Measurements from ENCODE around the gene MYL4.
"Not testable (repeated sequence)": the region's sequence is repeated elsewhere in the genome, so short reads cannot be mapped to it uniquely, and the experiment has no call there.

MYL4 gene

DNA sequence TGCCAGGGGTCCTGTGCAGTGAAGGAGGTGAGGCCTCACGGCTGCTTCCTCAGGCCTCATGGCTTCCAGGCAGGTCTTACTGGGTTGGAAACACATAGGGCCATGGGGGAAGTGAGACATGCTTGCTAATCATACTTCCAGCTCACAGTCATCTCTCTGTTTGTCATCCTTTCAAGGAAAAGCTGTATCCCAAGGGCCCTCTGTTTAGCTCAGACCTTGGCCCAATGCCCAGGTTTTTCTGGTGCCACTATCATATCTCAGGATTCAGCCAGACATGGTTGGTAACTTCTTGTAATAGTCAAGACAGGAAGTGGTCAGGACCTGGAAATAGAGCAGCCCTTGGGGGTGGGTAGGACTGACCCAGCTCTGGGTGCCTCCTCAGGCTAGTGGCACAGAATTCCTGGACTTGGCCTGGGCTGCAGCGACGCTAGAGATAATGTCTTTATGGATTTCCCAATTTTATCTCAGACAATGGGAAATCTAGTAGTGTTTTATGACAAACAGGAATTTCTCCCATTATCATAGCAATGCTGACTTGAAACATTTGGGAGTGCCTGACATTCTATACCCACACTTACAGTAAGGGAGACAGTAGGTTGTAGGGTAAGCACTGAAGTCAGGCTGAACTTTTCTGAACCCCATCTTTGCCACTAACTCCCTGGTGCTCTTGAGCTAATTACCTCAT, 31.0 kb downstream of the MYL4 start:
- no peak for DNase-seq (ENCODE audit: low read depth in 2 of 2, low spot score in 1 of 2)

DNA sequence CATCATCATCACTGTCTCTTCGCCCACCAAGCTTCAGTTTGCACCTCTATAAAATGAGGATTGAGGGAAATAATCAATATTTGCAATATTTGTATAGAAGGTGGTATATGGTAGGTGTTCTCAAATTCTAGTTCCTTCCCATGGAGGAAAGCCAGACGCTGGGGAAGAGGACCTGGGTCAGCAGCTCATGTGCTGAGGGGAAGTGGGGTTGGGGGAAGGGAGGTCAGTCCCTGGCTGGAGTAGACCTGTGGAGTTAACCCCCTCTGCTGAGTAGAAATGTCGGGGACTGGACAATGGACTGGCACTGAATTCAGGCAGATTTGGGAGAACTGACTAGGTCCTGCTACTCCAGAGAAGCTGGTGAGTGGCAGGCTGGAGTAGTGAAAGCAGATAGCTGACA, 31.7 kb downstream of the MYL4 start:
- no peak for DNase-seq (ENCODE audit: low read depth in 2 of 2, low spot score in 1 of 2)

DNA sequence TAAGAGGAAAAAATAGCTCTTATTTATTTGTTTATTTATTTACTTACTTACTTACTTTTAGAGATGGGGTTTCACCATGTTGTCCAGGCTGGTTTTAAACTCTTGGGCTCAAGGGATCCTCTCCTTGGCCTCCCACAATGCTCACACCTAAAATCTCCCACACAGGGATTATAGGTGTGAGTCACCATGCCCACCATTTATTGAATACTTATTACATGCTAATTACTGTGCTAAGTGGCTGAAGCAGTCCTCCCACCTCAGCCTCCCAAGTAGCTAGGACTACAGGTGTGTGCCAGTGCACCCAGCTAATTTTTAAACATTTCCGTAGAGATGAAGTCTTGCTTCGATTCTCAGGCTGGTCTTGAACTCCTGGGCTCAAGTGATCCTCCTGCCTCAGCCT, 33.5 kb downstream of the MYL4 start:
- DNase-seq (ENCODE audit: low read depth in 2 of 2, low spot score in 1 of 2) = no peak

- DNase-seq (ENCODE audit: low read depth in 2 of 2, low spot score in 1 of 2) = no peak
These were observed 34.8 kb downstream of the MYL4 start for GRCh38 chr17:47243737-47244598.

DNA sequence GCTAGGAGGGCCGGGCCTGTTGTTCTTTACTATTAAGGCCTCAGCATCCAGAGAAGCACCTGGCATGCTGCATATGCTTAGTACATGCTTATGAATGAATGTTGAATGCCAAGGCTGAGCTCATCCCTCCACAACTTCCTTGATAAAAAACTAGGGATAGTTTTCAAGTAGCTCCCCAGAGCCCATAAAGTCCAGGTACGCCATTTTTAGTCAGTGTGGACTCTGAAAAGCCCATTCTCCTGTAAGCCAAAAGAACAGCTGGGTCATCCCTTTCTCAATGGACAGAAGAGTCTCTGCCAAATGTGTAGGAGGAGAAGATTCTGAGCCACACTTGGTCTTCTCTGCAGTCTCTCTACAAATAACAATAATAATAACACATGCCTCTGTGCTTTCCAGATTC, 35.5 kb downstream of the MYL4 start:
- no peak for DNase-seq (ENCODE audit: low read depth in 2 of 2, low spot score in 1 of 2)

DNA sequence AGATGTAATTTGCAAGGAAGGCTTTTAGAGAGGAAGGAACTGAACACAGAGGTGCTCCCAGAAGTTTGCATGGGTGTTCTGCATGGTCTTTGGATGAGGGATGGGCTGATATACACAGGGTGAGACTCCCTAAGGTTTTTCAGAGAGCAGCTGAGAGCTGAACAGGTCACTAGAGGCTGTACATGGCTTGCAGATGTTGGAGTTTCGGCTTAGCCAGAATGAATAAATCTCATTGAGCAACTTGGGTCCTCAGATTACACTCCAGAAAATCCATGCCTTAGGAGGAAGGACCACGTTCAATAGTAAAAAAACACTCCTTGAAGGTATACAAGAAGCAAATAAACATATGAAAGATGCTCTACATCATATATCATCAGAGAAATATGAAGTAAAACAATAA, 37.0 kb downstream of the MYL4 start:
- DNase-seq (ENCODE audit: low read depth in 2 of 2, low spot score in 1 of 2) = no peak

DNA sequence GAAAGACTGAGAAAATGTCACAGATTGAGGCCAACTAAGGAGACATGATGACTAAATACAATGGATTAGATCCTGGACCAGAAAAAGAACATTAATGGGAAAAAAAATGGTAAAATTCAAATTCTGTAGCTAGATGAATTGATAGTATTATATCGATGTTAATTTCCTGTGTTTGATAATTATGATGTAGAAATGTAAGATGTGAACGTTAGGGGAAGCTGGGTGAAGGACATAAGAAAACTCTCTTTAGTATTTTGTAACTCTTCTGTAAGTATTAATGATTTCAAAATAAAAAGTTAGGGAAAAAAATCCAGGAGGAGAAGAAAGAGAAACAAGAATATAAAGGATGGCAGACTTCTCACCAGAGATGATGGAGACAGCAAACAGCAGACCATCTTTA, 41.7 kb downstream of the MYL4 start:
- no peak for DNase-seq (ENCODE audit: low read depth in 2 of 2, low spot score in 1 of 2)

DNA sequence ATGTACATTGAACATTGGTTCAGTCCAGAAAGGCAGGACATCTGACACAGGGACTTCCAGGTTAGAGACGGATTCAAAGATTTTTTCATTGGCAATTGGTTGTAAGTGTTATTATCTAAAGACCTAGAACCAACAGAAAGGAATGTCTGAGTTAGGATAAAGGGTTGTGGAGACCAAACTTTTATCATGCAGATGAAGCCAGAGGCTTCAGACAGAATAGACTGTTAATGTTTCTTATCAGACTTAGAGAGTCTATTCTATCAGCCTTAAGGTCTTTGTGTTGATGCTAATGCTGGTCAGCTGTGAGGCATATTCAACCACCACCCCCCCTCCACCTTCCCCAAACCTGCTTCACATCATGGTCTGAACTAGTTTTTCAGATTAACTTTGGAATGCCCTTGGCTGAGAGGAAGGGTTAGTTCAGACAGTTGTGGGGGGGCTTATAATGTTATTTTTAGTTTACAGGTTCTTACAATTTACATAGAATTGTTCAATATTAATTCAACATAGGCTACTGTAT, 42.3 kb downstream of the MYL4 start:
- no peak for DNase-seq (ENCODE audit: low read depth in 2 of 2, low spot score in 1 of 2)

- DNase-seq (ENCODE audit: low read depth in 2 of 2, low spot score in 1 of 2) = no peak
These were observed 43.1 kb downstream of the MYL4 start for GRCh38 chr17:47252209-47252608.

DNA sequence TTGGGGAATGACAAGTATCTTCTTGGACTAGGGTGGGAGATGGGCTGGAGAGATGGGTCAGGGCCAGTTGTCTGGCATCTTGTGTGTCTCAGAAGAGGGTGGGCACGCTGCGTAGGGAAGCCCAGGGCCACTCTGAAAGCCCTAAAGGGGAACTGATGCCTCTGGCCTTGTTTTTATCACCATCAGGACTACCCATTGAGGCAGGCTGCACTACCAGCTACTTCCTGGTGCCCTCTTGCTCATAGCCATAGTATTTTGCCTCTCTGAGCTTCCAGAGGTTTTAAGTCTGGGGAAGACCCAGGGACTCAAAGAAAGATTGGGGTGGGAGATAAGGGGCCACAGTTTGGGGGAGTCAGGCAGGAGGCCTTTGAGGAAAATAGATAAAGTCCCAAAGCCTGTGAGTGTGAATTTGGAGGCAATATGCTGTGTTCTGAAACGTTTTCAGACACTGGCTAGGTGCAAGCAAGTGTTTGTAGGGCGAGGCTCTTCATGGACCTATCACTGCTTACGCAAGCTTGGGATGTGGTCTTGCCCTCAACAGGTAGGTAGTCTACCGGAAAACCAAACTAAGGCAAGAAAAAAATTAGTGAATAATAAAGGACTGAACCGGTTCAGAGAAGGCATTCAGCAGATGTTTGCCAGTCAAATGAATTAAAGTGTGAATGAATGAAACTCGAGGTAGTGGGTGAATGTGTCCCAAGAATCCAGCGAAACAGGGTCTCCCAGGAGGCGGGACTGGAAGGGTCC, 43.8 kb downstream of the MYL4 start:
- DNase-seq (ENCODE audit: low read depth in 2 of 2, low spot score in 1 of 2) = no peak

DNA sequence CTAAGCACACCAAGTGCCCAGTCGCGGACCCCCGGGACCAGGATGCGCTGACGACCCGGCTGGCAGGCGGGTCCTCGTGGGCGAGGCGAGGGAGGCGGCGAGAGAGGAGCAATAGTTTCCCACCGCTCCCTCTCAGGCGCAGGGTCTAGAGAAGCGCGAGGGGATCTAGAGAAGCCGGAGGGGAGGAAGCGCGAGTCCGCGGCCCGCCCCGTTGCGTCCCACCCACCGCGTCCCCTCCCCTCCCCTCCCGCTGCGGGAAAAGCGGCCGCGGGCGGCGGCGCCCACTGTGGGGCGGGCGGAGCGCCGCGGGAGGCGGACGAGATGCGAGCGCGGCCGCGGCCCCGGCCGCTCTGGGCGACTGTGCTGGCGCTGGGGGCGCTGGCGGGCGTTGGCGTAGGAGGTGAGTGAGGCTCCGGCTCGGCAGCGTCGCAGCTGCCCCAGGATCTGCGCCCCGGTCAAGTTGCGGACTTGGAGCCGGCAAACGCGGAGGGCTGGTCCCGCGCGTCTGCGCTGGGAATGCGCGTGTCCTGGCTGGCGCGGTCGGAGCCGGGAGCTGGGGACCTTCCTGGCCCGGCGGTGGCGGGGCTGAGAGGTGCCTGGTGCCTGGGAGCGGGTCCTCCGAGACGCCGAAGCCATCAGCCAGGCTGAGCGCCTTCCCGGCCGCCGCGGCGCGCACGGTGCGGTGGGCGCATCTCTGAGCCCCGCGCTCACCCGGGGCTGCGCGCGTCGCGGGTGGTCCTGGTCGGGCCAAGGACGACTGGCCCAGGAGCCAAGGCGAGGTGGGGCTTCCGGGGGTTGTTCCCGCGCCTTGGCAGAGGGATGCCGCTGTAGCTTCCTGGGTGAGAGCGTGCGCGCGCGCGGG, 44.6 kb downstream of the MYL4 start, which contains the start of gene ITGB3:
TSS of gene ITGB3 (plus strand) at position 287 of the 862 bp plus-strand sequence. CDS start at position 322, 35 bp downstream.
- peak in 1 of 2 donors; percentile 21 for DNase-seq (ENCODE audit: low read depth in 2 of 2, low spot score in 1 of 2)

DNA sequence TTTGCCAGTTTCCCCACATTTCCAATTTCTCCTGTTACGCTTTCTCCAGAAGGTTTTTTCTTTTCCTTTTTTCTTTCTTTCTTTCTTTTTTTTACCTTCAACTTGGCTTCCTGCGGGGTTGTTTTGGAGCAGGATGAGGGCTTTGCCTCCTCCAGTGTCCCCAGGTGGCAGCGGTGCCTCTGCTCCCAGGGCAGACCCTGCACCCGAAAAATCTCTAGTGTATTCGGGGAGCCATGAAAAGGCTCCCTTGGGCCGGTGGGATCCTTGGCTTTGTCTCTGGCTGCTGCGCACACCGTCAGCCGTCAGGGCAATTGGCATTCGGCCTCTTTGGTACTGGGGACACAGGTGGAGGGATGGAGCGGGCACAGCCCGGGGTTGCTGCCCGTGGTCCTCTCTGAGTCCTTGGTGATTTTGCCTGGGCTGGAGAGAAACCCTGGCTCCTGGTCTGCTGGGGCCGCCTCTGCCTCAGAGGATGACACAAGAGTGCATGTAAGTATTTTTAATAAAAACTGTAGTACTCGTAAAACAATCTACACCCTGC, 45.3 kb downstream of the MYL4 start:
- no peak for DNase-seq (ENCODE audit: low read depth in 2 of 2, low spot score in 1 of 2)

- DNase-seq (ENCODE audit: low read depth in 2 of 2, low spot score in 1 of 2) = no peak
These were observed 48.6 kb downstream of the MYL4 start for GRCh38 chr17:47257651-47258339.

DNA sequence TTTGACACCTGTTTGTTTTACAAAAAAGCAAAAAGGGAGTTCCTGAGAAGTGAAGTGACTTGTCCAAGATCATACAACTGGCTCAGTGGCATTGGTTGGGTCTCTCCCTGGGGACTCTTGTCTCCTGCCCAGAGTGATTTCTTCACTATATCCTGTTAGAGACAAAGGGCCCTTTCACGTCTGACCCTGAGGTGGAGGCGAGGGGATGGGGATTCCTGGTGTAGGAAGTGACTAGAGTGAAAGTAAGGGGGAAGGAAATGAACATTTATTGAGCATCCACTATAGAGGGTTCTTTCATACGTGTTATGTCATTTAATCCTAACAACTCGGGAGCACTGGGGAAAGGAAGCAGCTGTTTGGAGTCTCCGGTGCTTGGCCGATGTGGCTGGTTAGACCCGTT, 53.4 kb downstream of the MYL4 start:
- no peak for DNase-seq (ENCODE audit: low read depth in 2 of 2, low spot score in 1 of 2)

DNA sequence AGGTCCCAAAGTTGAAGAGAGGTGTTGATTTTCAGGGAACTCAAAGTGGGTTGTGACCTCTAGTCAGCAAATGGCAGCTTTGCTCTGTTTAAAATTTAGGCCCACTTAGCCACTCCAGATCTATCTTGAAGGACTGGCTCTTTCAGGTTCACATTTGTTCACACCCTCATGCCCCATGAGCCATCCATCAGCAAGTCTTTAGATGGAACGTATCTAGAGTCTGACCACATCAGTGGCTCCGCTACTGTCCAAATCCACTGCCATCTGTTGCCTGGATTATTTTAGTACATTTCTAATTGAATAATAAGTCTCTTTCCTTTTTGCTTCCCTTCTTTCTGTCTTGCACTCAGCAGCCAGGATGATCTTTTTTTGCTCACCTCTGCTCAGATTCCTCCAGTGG, 55.0 kb downstream of the MYL4 start:
- no peak for DNase-seq (ENCODE audit: low read depth in 2 of 2, low spot score in 1 of 2)

- DNase-seq (ENCODE audit: low read depth in 2 of 2, low spot score in 1 of 2) = no peak
These were observed 56.9 kb downstream of the MYL4 start for GRCh38 chr17:47265983-47266541.

DNA sequence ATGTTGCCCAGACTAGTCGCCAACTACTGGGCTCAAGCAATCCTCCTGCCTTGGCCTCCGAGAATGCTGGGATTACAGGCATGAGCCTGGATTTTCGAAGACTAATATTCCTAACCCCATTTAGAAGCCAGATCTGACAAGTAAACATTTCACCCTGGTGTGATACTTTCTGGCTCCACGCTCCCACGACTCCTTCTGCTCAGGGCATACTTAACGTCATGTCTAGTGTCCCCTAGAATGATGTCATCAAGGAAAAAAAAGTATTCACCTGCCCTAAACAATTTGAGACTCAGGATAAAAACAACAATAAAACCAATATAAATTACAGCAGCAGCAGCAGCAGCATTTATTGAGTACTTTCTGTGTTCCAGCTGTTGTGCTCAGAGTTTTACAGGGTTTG, 57.6 kb downstream of the MYL4 start:
- no peak for DNase-seq (ENCODE audit: low read depth in 2 of 2, low spot score in 1 of 2)

GRCh38 chr17:47267354-47267828, 58.2 kb downstream of the MYL4 start:
- no peak for DNase-seq (ENCODE audit: low read depth in 2 of 2, low spot score in 1 of 2)

- DNase-seq (ENCODE audit: low read depth in 2 of 2, low spot score in 1 of 2) = not testable (repeated sequence)
These were observed 59.8 kb downstream of the MYL4 start for GRCh38 chr17:47268964-47269363.
